HG03108 (cell line): Measurements from ENCODE around the gene PPP1R14B.

ENCODE experiments used
- ATAC-seq: cut with Tn5 transposase; IDR thresholded peaks from one replicate; pipeline ENCODE4 v1.9.1; 2021; ENCODE audit warnings: moderate library complexity; ENCODE audit not compliant: unreplicated experiment

The PPP1R14B gene

GRCh38 chr11:64261556-64262080 lies 14.9 kb upstream of the PPP1R14B start:
- no peak for ATAC-seq

- ATAC-seq, result no peak
Observed at GRCh38 chr11:64260147-64260708, 13.5 kb upstream of the PPP1R14B start.

GRCh38 chr11:64259533-64260067 lies 12.9 kb upstream of the PPP1R14B start:
- no peak for ATAC-seq

DNA sequence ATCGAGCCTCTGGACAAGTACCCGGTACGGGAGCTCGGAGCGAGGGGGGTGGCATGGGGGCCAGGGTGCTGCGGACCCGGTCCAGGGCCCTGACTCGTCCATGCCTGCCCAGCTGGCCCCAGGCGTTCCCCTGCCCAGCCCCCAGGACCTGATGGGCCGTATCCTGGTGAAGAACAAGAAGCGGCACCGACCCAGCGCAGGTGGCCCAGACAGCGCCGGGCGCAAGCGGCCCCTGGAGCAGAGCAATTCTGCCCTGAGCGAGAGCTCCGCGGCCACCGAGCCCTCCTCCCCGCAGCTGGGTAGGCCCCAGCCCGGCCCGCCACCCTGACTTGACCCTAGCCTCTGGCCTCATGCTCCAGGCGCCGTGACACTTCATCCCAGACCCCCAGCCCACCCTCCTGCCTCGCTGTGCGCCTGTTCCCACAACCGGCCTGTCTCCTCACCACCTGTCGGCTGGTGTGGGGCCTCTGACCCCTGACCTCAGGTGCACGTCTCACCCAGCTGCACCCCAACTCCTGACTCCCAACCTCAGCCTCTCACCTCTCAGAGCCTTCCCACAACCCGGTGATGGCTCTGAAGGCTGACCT lies 12.3 kb upstream of the PPP1R14B start:
- ATAC-seq, result no peak

DNA sequence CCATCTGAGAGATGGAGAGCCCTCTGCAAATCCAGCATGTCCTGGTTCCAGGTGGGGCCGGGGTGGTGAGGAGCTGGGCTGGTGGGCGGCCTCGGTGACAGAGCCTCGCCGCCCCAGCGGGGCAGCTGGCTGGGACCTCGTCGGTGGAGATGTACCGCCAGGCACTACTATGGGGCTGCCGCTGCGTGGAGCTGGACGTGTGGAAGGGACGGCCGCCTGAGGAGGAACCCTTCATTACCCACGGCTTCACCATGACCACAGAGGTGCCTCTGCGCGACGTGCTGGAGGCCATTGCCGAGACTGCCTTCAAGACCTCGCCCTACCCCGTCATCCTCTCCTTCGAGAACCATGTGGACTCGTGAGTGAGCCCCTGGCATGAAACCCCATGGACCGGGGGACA lies 11.6 kb upstream of the PPP1R14B start:
- no peak for ATAC-seq

DNA sequence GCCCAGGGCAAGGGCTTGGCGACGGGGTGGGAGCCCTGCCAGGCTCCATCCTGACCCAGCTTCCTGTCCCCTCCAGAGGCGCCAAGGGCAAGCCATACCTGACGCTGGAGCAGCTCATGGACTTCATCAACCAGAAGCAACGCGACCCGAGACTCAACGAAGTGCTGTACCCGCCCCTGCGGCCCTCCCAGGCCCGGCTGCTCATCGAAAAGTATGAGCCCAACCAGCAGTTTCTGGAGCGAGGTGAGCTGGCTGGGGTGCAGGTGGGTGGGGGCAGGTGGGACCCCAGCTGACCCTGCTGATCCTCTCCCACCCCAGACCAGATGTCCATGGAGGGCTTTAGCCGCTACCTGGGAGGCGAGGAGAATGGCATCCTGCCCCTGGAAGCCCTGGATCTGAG lies 9.6 kb upstream of the PPP1R14B start:
- no peak for ATAC-seq

DNA sequence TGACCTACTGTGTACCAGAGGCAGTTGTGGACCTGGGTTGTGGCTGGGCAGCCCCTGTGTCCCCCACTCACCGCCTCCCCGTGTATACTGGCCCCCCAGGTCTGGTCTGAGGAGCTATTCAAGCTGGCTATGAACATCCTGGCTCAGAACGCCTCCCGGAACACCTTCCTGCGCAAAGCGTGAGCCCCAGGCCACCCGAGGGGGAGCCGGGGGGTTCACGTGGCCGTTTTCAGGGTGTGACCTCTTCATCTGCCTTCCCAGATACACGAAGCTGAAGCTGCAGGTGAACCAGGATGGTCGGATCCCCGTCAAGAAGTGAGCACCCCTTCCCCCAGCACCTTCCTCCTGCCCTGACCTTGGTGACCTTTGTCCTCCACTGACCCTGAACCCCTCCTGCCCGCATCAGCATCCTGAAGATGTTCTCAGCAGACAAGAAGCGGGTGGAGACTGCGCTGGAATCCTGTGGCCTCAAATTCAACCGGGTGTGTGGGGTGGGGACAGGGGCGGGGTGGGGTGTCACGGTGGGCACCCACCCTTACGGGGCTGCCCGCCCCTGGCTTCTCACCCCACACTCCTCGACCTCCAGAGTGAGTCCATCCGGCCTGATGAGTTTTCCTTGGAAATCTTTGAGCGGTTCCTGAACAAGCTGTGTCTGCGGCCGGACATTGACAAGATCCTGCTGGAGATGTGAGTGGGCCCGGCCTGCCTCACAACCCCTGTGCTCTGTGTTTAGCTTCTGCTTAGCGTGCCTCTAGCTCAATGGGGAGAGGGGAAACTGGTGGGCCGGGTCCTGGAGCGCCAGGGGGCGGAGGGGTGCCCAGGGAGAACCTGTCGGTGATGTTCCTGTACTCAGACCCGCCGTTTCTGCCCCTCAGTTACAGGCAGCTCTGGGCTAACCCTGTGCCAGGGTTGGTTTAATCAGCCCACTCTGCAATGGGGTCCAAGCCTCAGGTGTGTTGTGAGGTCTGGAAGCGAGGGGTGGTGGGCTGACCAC lies 8.7 kb upstream of the PPP1R14B start:
- no peak for ATAC-seq

DNA sequence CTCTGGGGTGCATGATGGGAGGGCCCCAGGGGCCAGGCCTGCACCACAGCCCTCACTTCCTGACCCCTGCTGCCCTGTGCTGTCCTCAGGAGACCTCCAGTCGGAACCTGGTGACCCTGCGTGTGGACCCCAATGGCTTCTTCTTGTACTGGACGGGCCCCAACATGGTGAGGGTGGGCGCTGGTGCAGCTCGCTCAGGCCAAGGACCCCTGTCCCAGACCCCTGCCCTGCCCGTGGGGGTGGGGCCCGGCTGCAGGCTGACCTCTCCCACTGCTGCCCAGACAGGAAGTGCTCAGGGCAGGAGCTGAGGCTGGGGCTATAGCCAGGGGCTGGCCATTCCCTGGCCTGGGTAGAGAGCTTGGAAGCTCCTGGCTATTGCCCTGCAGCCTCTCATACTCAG lies 7.6 kb upstream of the PPP1R14B start:
- no peak for ATAC-seq

DNA sequence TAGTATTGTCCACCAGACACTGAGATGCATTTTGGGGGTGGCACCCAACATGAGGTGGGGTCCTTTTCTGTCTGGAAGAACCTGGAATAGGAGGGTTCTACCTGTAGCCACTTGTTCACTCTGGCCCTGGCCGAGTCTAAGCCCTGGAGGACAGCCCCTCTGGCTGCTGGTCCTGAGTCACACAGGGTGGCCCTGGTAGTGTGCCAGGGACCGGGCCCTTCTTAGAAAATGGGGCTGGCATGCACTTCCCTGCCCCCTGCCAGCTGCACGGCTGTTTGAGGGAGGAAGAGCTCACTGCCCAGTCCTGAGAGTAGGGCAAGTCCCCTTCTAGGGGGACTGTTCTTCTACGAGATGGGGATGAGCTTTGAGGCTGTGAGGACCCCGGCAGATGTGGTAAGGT lies 6.7 kb upstream of the PPP1R14B start:
- no peak for ATAC-seq

DNA sequence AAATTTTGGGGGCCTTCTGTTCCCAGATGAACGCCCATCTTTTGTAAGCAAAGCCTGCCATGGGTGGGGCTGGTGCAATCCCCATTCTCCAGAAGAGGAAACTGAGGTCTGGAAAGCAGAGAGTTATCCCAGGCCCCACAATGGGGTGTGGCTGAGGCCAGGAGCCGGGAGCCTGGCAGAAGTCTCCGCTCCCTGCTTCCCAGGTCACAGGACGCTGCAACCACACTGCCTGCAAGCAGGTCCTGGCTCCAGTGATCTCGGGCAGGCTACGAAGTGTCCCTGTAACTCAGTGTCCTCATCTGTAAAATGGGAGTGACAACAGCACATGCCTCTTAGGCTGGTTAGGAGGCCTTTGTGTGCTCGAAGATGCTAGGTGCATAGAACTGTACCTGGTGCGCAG lies 6.3 kb upstream of the PPP1R14B start:
- no peak for ATAC-seq

DNA sequence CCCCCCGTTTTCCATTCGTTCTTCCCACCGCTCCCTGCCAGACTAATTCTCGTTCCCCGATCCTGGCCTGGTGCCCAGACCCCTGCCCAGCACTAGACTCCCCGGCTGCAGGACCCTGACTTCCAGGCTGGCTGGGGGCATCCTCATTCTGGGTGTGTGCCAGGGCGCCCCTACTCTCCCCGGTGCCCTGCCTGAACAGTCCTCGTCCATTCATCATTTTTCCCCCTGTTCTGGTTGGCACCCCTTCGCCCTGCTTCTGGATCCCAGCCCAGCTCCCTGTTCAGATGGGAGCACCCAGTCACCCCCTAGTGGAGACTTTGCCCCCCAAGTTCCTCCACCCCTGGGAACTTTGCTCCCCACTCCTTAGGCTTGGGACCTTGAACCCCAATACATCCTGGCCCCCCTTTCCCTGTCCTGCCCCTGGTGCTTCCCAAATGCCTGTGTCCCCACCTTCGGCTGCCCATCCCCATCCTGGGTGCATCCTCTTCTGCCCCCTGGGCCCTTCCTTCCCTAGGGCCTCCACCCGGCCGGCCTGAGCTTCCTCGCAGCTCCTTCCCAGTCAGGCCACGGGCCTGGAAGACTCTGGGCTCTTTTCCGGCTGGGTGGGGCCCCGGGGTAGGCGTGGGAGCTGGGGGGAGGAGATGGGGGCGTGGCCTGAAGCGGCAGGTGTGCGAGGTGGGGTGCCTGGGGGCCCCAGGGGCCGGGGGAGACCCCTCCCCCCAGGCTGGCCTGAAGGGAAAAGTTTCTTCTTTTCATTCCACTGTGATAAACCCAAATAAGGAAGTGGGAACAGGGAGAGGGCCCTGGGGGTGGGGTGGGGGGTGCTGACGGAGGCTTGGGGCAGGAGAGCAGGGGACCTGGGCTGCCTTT lies 5.5 kb upstream of the PPP1R14B start:
- no peak for ATAC-seq

DNA sequence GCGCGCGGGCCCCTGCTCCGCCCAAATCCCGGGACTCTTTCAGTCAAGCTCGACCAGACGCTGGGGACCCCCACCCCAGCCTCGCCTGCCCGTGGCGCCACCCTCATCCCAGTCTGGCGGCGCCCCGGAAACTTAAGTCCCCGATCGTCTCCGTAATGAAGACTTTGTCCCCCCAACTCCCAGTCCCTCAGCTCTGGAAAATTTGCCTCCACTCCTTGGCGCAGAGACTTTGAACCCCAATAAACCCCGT lies 4.9 kb upstream of the PPP1R14B start:
- no peak for ATAC-seq

GRCh38 chr11:64251016-64251752 lies 4.4 kb upstream of the PPP1R14B start, which contains the start of gene PLCB3:
Gene PLCB3 (plus strand): TSS chr11:64251530. CDS start chr11:64251650, 120 bp downstream.
- peak; percentile 33 for ATAC-seq

DNA sequence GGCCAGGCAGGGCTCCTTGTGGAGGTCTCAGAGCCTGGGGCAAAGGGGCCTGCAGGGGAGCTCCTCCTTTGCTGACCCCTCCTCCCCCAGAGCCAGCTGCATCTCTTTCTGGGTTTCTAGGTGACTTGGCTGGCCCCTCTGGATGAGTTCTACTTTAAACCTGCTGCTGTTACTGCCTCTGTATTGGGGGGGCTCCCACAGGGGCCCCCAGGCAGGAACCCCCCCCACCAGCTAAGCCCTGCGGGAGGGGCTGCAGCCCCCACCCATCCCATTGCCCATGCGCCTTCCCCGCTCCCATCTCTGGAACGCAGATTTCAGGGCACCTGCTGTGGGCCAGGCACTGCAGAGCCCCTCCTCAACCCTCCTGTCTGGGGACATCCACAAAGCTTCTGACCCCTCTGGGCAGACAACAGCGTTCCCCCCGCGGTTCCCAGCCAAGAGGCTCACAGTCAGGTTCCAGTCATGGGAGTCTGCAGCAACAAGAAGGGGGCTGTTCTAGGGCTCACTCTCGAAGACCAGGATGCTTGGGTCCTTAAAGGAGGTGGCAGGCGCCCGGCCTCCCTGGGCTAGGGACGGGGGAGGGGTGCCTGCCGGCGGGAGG lies 3.8 kb upstream of the PPP1R14B start:
- no peak for ATAC-seq

- no peak for ATAC-seq
Observed at GRCh38 chr11:64249563-64250414, 3.0 kb upstream of the PPP1R14B start.

- no peak for ATAC-seq
Observed at GRCh38 chr11:64249038-64249437, 2.3 kb upstream of the PPP1R14B start.

- no peak for ATAC-seq
Observed at GRCh38 chr11:64248578-64248977, 1.8 kb upstream of the PPP1R14B start.

- ATAC-seq, result no peak
Observed at GRCh38 chr11:64247729-64248531, 1.2 kb upstream of the PPP1R14B start.
